Measurements from ENCODE around the gene GRAMD1C. TPM values are rescaled to one million over a fixed set of nuclear protein-coding genes. Genes with fewer than 3 reads are reported as not detected.
"Not testable (repeated sequence)": the region's sequence is repeated elsewhere in the genome, so short reads cannot be mapped to it uniquely, and the experiment has no call there.

GRAMD1C gene
- 1 to 10 TPM in 8 of 10 donors, under 1 TPM in 2; 0.72 to 3.0 (median 2.1) TPM for polyA plus RNA-seq (ENCODE audit: insufficient read length in 10 of 10)
- long read RNA-seq, donor 1 = 0 reads
- long read RNA-seq, donor 2 = 0 reads
- long read RNA-seq, donor 3 = 0 reads
- long read RNA-seq, donor 4 = 0 reads
- long read RNA-seq, donor 5 = 0 reads
- long read RNA-seq, donor 6 = 0 reads
- long read RNA-seq, donor 7 = 0 reads
- long read RNA-seq, donor 8 = 0 reads
- long read RNA-seq, donor 9, full-length matches to known transcripts = 1 of 1 reads
- long read RNA-seq, donor 9, partial matches to known transcripts = 0 of 1 reads
- long read RNA-seq, donor 9, other reads (novel, unspliced or antisense) = 0 of 1 reads

- peak; percentile 83 to 94 (median 89) for DNase-seq
Observed at GRCh38 chr3:113838631-113839209, at the start of gene GRAMD1C. TSS of gene GRAMD1C (plus strand) at chr3:113838788. CDS start at chr3:113838910, 122 bp downstream.

DNA sequence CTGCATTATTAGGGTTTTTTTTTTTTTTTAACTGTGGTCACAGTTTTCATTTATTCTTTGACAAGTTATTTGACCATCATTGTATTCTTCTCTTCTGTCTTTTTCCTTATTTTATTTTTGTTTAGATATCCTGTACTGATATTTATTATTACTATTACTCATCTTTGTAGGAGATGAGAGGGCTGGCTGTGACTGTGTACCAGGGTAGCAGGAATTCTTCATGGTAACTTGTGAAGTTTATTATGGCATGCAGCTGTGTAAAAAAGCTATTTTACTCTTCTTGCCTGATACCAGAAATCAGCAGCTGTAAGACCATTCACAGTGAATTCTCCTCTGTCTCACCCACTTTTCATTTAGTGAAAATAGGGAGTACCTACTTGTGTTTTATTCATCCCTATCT lies 47.2 kb upstream of the GRAMD1C start:
- no peak for DNase-seq

DNA sequence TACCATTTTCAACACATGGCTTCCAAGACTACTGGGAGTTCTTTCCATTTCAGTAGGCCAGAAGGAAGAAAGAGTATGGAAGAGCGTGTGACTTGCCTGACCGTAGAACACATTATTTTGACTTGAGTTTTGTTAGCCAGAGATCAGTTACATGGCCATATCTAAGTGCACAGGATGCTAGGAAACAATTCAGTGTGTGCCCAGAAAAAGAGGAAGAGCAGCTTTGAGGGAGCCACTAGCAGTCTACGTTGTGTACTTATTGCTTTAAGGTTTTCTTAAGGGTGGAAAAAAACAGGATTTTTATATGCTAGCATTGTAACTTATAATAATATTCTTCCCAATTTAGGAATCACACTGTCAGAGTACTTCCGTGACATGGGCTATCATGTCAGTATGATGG lies 44.1 kb upstream of the GRAMD1C start:
- DNase-seq = no peak

GRCh38 chr3:113795693-113796092 lies 42.9 kb upstream of the GRAMD1C start:
- no peak for DNase-seq

DNA sequence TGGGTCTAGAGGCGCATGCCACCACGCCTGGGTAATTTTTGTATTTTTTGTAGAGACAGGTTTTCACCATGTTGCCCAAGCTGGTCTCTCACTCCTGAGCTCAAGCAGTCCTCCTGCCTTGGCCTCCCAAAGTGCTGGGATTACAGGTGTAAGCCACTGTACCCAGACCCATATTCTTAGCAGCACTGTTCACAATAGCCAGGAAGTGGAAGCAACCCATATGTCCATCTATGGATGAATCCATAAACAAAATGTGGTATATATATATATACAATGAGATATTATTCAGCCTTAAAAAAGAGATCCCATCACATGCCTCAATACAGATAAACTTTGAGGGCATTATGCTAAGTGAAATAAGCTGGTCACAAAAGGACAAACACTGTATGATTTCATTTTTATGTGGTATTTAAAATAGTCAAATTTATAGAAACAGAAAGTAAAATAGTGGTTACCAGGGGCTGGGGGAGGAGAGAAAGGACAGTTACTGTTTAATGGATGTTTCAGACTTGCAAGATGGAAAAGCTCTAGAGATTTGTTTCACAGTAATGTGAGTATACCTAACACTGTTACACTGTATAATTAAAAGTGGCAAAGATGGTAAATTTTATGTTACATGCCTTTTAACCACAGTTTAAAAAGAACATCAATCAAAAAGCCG lies 35.7 kb upstream of the GRAMD1C start:
- DNase-seq = no peak

- no peak for DNase-seq
Observed at GRCh38 chr3:113804661-113805060, 33.9 kb upstream of the GRAMD1C start.

- DNase-seq = no peak
Observed at GRCh38 chr3:113805249-113805648, 33.3 kb upstream of the GRAMD1C start.

- DNase-seq = no peak
Observed at GRCh38 chr3:113812854-113813253, 25.7 kb upstream of the GRAMD1C start.

DNA sequence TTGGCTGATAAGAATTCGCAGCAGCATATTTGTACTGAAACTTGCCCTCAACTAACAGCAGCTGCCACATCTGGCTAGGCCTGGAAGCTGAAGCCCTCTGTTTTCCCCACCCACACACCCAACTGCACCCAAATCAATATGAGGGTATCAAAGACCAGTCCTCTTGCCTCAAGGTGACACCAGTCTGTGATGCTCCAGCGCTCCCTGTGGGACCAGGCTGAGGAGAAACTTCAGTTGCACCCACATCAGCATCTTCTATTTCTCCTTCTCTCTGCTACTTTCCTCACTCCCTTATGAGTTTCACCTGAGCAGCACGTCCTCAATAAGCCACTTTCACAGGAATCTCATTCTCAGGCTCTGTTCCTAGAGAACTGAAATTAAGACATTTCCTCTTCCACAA lies 18.7 kb upstream of the GRAMD1C start:
- no peak for DNase-seq

DNA sequence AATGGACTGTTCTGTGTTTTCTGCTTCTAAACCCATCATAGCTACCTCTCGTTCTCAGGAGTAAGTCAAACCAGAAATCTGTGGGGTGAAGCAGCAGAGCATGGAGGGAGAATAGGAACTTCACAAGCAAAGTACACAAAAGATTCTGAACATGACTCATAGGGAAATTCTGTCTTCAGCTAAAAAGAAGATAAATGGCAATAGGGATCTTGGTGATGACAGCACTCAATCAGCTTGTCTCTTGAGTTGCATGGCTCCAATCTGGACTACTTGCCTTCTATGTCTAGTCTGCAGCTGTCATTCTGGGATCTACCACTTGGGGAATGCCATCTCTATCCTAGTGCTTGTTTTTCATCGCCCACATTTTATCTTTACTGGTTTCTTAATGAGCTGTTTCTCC lies 13.5 kb upstream of the GRAMD1C start:
- peak in 1 of 3 donors; percentile 12 for DNase-seq

DNA sequence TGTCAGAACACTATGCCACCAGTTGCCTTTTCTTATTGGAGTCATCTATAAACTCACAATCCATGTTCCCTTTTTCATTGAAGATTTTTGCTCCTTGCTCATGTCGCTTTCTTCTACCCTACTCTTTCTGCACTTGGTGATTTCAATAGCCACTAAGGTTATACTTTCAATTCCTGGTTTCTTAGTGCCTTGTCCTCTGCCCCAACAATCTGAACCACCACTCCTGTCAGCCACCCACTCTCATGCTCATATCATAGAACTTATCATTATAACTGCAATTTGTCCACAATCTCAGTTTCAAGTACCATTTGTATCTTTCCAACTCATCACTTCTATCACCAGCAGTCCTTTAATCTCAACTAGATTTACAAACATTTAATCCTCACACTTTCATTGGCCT lies 10.0 kb upstream of the GRAMD1C start:
- no peak for DNase-seq

- DNase-seq = no peak
Observed at GRCh38 chr3:113829576-113830354, 8.8 kb upstream of the GRAMD1C start.

GRCh38 chr3:113831103-113831355 lies 7.6 kb upstream of the GRAMD1C start:
- DNase-seq = no peak

GRCh38 chr3:113832477-113833164 lies 6.0 kb upstream of the GRAMD1C start:
- DNase-seq = no peak

DNA sequence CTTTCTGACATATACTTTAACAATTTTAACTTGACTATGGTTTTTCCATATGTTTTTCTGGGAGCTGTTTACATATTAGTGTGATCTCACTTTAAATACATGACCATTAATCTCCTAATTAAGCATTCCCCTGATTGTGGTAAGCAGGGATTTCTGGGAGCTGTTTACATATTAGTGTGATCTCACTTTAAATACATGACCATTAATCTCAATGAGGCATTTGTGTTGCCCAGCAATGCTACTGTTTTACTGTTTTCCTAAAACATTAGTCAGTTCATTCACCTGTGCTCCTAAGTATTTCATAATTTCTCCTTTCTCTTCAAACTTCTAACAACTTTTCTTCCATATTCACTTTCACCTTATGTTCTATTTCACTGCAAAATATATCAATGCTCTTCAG lies 3.6 kb upstream of the GRAMD1C start:
- DNase-seq = no peak

- no peak for DNase-seq
Observed at GRCh38 chr3:113839551-113839950, 963 bp downstream of the GRAMD1C start.

DNA sequence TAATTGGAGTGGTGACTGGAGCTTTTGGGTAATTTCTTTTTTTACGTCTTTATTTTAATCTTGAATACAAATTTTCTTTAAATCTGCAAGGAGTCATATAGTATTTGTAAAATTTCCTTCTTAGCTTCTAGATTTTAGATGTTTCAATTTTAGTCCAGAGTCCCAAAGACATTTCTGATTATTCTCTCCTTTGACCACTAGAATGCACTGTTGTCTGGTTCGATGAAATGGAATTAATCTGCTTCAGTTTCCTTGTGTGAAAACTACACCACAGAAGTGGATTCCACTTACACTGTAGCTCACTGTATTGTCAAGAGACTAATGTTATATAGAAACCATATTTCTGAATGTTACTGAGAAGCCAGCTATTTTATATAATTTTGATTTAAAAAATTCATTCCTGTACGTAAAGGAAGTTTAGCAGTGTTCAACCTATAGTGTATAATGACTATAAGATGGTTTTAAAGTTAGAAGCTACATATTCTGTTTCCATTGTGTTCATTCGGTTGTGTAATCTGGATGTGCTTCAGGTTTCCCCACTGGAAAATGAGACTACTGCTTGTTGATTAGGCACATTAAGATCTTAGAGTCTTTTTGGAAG lies 6.1 kb downstream of the GRAMD1C start:
- peak; percentile 14 to 49 (median 20) for DNase-seq

- no peak for DNase-seq
Observed at GRCh38 chr3:113847247-113847646, 8.7 kb downstream of the GRAMD1C start.

DNA sequence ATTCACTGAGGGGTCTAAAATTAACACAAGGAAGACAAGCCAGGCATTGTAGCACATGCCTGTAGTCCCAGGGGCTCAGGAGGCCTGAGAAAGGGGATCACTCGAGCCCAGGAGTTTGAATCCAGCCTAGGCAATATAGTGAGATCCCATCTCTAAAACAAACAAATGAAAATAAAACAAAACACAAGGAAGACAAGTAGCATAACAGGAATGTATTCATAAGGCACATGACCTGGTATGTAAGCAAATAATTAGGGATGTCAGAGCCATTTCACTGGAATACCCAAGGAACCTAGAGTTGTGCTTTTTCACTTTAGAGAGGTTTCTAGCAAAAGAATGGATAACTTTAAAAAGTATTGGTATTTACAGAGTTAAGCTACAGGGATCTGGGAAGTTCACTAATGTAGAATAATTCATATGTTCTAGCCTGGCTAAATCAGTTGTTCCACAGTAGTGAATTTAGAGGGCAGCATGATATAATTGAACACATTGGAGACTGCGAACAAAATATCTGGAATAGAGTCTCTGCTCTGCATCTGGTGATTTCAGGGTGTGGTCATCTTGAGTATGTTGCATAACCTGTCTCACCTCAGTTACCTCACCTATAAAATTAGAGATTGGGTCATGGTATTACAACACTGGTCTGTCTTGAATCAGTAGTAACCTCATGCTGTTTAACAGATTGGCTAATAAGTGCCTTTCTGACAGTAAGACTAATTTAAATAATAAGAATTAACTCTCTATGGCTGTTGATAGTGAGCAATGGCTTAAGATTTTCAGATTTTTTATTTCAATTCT lies 9.3 kb downstream of the GRAMD1C start:
- DNase-seq = no peak

- DNase-seq = not testable (repeated sequence)
Observed at GRCh38 chr3:113849071-113849470, 10.5 kb downstream of the GRAMD1C start.

GRCh38 chr3:113849841-113850240 lies 11.3 kb downstream of the GRAMD1C start:
- not testable (repeated sequence) for DNase-seq

Measured in muscle of back (tissue), 13 donors.